ENCODE results near the gene DFFB.
"Not testable (repeated sequence)": the region's sequence is repeated elsewhere in the genome, so short reads cannot be mapped to it uniquely, and the experiment has no call there.

DFFB gene, protein sequence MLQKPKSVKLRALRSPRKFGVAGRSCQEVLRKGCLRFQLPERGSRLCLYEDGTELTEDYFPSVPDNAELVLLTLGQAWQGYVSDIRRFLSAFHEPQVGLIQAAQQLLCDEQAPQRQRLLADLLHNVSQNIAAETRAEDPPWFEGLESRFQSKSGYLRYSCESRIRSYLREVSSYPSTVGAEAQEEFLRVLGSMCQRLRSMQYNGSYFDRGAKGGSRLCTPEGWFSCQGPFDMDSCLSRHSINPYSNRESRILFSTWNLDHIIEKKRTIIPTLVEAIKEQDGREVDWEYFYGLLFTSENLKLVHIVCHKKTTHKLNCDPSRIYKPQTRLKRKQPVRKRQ
- 12.4 to 14.7 (median 14.4) reads per million in 3 donors for total RNA-seq

DNA sequence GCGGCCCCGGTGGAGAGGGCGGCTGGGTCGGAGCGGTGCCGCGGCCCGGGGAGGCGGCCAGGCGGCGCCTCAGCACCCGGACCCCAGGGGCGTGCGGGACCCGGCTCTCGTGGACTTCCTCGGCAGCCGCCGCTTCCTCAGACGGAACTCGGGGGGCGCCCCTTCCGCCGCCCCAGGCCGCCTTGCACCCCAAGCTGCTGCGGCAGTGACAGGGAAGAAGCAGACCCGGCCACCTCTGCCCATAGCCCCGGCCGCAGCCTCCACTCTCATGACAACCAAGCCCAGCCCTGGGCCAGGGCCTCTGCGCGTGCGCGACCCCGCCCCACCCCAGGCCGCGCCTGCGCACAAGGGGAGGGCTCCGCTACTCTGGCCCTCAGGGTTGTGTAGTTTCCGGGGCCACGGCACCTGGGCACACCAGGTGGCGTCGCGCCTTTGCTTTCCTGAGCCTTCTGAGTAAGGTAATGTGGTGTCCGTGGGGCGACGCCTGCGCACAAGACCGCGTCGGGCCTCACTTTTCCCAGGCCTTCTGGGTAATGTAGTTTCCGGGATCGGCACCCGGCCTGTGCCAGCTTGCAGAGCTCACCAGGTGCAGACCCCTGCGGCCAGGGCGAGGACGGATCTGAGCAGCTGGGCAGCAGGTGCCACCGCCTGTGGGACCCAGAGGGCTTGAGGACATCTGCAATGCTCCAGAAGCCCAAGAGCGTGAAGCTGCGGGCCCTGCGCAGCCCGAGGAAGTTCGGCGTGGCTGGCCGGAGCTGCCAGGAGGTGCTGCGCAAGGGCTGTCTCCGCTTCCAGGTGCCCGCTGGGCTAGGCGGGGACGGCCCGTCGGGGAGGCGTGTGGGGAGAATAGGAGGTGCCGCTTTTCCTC lies at the start of gene DFFB, which contains the start of gene CEP104:
Gene DFFB, plus strand, starts transcription at position 554 of the 868 bp plus-strand sequence. Its CDS starts 128 bp downstream, at position 682.
Gene CEP104, minus strand, starts transcription at position 289 of the 868 bp plus-strand sequence. CDS start 4,804 bp downstream, outside the sequence.
- peak within 1 kb of the TSS; percentile 71 for H3K27ac ChIP-seq (ENCODE audit: insufficient read depth, low read length, poor library complexity, severe bottlenecking)
- H3K36me3 ChIP-seq (ENCODE audit: control insufficient read depth, insufficient read depth, low read length): peaks cover 5% of the 10 kb centered on the region
- H3K27me3 ChIP-seq (replicated peaks; ENCODE audit: control insufficient read depth, insufficient read depth, low read length, poor library complexity, severe bottlenecking): no peaks in the 10 kb centered on the region
- peak; percentile 97 to 98 (median 98) for DNase-seq
- H3K4me3 ChIP-seq (ENCODE audit: insufficient read depth, low read depth, low read length, poor library complexity, severe bottlenecking): peak within 1 kb of the TSS; percentile 87
- H3K4me1 ChIP-seq (ENCODE audit: control insufficient read depth, insufficient read depth, low read length, poor library complexity, severe bottlenecking): peaks cover 20% of the 10 kb centered on the region
- no peaks in the 10 kb centered on the region for H3K9me3 ChIP-seq (ENCODE audit: control insufficient read depth, low read length)

DNA sequence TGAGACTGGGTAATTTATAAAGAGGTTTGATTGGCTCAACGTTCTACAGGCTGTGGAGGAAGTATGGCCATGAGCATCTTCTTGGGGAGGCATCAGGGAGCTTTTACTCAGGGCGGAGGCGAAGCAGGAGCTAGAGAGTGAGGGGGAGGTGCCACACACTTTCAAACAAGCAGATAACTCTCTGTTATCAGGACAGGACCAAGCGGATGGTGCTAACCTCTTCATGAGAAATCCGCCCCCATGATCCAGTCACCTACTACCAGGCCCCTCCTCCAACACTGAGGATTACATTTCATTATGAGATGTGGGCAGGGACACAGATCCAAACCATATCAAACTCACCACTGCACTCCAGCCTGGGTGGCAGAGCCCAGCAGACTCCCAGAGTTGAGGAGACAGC lies 49.5 kb upstream of the DFFB start:
- H3K9me3 ChIP-seq (ENCODE audit: control insufficient read depth, low read length): no peaks in the 10 kb centered on the region
- H3K4me1 ChIP-seq (ENCODE audit: control insufficient read depth, insufficient read depth, low read length, poor library complexity, severe bottlenecking): no peaks in the 10 kb centered on the region
- H3K36me3 ChIP-seq (ENCODE audit: control insufficient read depth, insufficient read depth, low read length): no peaks in the 10 kb centered on the region
- H3K27me3 ChIP-seq (replicated peaks; ENCODE audit: control insufficient read depth, insufficient read depth, low read length, poor library complexity, severe bottlenecking): no peaks in the 10 kb centered on the region
- no peak overlapping the region for H3K4me3 ChIP-seq (ENCODE audit: insufficient read depth, low read depth, low read length, poor library complexity, severe bottlenecking)
- no peak for DNase-seq
- no peak overlapping the region for H3K27ac ChIP-seq (ENCODE audit: insufficient read depth, low read length, poor library complexity, severe bottlenecking)

DNA sequence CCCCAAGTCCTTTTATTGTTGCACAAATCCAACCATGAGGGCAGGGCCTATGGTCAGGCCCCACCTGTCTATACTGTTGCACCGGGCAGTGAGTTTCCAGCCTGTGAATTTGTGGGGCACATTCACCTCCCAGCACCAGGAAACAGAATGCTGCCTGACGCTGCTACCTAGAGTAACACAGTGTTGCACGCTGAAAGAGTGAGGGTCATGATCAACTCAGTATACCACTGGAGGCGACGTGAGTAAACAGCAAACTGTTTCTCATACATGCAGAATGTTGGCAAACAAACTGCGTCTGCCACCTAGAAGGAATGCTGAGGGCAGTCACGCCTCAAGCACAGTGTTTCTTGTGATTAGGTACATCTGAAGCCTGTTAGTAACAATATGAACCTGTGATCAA lies 47.6 kb upstream of the DFFB start:
- no peaks in the 10 kb centered on the region for H3K9me3 ChIP-seq (ENCODE audit: control insufficient read depth, low read length)
- no peaks in the 10 kb centered on the region for H3K4me1 ChIP-seq (ENCODE audit: control insufficient read depth, insufficient read depth, low read length, poor library complexity, severe bottlenecking)
- no peaks in the 10 kb centered on the region for H3K27me3 ChIP-seq (replicated peaks; ENCODE audit: control insufficient read depth, insufficient read depth, low read length, poor library complexity, severe bottlenecking)
- no peak for DNase-seq
- no peak overlapping the region for H3K4me3 ChIP-seq (ENCODE audit: insufficient read depth, low read depth, low read length, poor library complexity, severe bottlenecking)
- no peak overlapping the region for H3K27ac ChIP-seq (ENCODE audit: insufficient read depth, low read length, poor library complexity, severe bottlenecking)
- peaks cover 5% of the 10 kb centered on the region for H3K36me3 ChIP-seq (ENCODE audit: control insufficient read depth, insufficient read depth, low read length)

DNA sequence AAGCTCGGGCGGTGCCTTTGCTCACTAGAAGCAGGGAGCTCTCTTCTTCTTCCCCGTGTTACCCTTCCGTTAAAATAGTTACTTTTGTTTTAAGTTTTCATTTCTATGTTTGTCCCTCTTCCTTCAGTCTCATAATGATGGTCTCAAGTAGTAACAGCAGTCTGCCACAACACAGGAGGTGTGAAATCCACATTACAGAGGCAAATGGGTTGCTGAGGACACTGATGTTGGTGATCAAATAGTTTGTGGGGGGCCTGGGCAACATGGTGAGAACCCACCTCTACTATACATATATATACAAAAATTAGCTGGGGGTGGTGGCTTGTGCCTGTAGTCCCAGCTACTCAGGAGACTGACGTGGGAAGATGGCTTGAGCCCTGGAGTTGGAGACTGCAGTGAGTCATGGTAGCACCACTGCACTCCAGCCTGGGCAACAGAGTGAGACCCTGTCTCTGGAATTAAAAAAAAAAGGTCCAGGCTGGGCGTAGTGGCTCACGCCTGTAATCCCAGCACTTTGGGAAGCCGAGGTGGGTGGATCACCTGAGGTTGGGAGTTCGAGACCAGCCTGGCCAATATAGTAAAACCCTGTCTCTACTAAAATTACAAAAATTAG lies 47.0 kb upstream of the DFFB start:
- not testable (repeated sequence) for H3K4me3 ChIP-seq (ENCODE audit: insufficient read depth, low read depth, low read length, poor library complexity, severe bottlenecking); H3K36me3 ChIP-seq (ENCODE audit: control insufficient read depth, insufficient read depth, low read length)

DNA sequence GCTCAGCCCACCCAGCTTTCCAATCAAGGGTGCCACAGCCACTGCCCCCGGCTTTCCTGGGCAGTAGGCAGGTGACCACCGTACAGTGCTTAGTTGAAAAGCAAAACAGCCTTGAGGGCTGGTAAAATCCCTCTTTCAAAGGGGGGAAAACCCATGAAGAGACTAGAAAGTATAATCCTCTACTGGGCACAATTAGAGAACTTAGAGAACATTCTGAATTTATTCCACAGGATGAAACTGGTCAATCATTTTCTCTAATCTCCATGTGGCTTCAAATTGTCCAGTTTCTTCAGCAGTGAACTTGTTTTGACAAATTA lies 45.7 kb upstream of the DFFB start:
- no peak overlapping the region for H3K27ac ChIP-seq (ENCODE audit: insufficient read depth, low read length, poor library complexity, severe bottlenecking)
- no peaks in the 10 kb centered on the region for H3K9me3 ChIP-seq (ENCODE audit: control insufficient read depth, low read length)
- H3K4me3 ChIP-seq (ENCODE audit: insufficient read depth, low read depth, low read length, poor library complexity, severe bottlenecking): no peak overlapping the region
- no peak for DNase-seq
- no peaks in the 10 kb centered on the region for H3K4me1 ChIP-seq (ENCODE audit: control insufficient read depth, insufficient read depth, low read length, poor library complexity, severe bottlenecking)
- no peaks in the 10 kb centered on the region for H3K27me3 ChIP-seq (replicated peaks; ENCODE audit: control insufficient read depth, insufficient read depth, low read length, poor library complexity, severe bottlenecking)
- H3K36me3 ChIP-seq (ENCODE audit: control insufficient read depth, insufficient read depth, low read length): peaks cover 5% of the 10 kb centered on the region

More for the DNA sequence above, 47.0 kb upstream of the DFFB start:
- H3K4me1 ChIP-seq (ENCODE audit: control insufficient read depth, insufficient read depth, low read length, poor library complexity, severe bottlenecking); H3K9me3 ChIP-seq (ENCODE audit: control insufficient read depth, low read length); H3K27me3 ChIP-seq (replicated peaks; ENCODE audit: control insufficient read depth, insufficient read depth, low read length, poor library complexity, severe bottlenecking); H3K27ac ChIP-seq (ENCODE audit: insufficient read depth, low read length, poor library complexity, severe bottlenecking); DNase-seq: not testable (repeated sequence)

DNA sequence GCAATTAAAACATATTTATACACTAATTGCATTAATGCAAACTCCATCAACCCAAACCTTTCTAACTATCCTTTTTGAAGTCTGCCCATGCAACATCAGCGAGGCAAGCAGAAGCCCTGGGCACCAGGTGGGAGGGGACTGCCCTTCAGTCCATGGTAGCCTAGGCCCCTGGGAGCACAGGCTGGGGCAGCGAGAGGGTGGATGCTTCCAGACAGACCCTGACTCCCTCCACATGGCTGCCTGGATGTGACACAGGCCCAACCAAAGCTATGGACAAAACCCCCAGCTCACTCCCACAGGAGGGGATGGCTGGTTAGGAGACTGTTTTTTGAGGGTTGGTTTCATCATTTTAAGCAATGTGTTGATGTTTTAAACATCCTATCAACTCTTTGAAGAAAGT lies 43.2 kb upstream of the DFFB start:
- no peak for DNase-seq
- no peaks in the 10 kb centered on the region for H3K9me3 ChIP-seq (ENCODE audit: control insufficient read depth, low read length)
- no peak overlapping the region for H3K4me3 ChIP-seq (ENCODE audit: insufficient read depth, low read depth, low read length, poor library complexity, severe bottlenecking)
- peaks cover 8% of the 10 kb centered on the region for H3K36me3 ChIP-seq (ENCODE audit: control insufficient read depth, insufficient read depth, low read length)
- no peaks in the 10 kb centered on the region for H3K27me3 ChIP-seq (replicated peaks; ENCODE audit: control insufficient read depth, insufficient read depth, low read length, poor library complexity, severe bottlenecking)
- H3K4me1 ChIP-seq (ENCODE audit: control insufficient read depth, insufficient read depth, low read length, poor library complexity, severe bottlenecking): no peaks in the 10 kb centered on the region
- H3K27ac ChIP-seq (ENCODE audit: insufficient read depth, low read length, poor library complexity, severe bottlenecking): no peak overlapping the region

DNA sequence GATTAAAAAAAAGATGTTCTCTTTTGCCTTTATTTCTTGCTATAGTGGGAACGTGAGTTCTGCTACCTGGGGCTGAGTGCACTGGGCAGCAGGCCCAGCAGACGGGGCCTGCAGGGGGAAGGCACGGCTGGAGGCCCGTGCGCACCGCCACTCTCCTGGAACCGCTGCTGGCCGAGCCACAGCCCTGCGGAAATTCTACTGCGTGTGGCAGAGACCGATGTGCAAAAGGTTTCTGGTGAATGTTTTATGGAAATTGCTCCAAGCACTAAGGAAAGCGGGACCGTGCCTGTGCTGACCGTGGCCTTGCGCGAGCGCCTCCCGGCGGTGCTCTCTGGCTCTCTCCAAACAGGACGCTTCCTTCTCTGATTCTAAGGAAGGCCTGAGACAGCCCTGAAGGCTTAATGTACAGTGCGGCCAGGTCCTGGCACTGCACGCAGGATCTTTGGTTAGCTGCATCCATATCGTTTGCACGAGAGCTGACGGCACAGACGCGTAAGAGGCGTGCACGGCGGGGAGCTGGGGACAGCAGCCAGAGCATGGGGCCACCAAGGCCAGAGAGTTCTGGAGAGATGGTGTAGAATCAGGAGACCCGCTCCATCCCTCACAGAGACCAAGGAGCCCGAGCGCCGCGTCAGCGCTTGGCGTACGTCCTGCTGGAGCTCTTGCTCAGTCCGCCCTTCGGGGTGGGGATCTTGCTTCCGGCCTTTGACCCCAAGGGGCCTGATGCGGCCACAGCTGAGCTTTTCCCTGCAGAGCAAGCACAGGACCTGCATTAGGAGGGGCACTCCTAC lies 42.3 kb upstream of the DFFB start:
- no peak overlapping the region for H3K27ac ChIP-seq (ENCODE audit: insufficient read depth, low read length, poor library complexity, severe bottlenecking)

DNA sequence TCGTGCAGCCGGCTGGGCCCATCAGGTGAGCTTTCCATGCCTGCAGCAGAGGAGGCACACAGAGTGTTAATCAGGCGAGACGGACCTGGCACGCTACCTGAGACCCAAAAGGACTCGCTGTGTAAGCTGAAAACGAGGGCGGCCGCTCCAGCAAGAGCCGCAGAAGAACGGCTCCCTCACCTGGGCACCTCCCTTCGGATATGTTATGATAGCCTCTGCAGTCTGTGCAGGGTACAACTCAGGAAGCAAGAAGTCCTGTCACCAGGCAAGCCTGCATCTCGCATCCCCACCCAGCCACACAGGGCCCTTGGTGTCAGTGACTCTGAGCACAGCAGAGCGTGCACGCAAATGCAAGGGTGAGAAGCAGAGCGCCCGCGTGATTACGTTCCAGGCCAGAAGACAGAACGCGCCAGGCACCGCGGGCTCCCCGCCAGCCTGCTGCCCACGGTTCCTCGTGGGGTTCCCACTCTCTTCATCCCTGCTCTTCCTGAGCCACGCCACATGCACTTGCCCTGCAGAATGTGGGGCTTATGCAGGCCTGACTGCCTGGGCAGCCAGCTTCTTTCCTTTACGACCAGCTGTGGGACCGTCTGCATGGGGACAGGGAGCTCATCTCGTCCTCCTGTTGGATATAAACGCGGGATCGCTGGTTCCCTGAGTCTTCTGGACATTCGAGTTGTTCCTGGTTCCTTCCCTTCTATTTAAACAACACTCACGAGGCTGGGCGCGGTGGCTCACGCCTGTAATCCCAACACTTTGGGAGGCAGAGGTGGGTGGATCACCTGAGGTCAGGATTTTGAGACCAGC lies 40.7 kb upstream of the DFFB start:
- Histone ChIP-seq H3K36me3 (ENCODE audit: control insufficient read depth, insufficient read depth, low read length) (peaks cover 20% of the 10 kb centered on the region), H3K9me3 (ENCODE audit: control insufficient read depth, low read length) (no peaks in the 10 kb centered on the region), H3K27me3 (replicated peaks; ENCODE audit: control insufficient read depth, insufficient read depth, low read length, poor library complexity, severe bottlenecking) (no peaks in the 10 kb centered on the region), H3K4me3 (ENCODE audit: insufficient read depth, low read depth, low read length, poor library complexity, severe bottlenecking) (no peak overlapping the region), H3K4me1 (ENCODE audit: control insufficient read depth, insufficient read depth, low read length, poor library complexity, severe bottlenecking) (no peaks in the 10 kb centered on the region), H3K27ac (ENCODE audit: insufficient read depth, low read length, poor library complexity, severe bottlenecking) (no peak overlapping the region)
- DNase-seq: no peak

More for the DNA sequence above, 42.3 kb upstream of the DFFB start:
- H3K9me3 ChIP-seq (ENCODE audit: control insufficient read depth, low read length): no peaks in the 10 kb centered on the region
- no peak overlapping the region for H3K4me3 ChIP-seq (ENCODE audit: insufficient read depth, low read depth, low read length, poor library complexity, severe bottlenecking)
- no peak for DNase-seq
- H3K4me1 ChIP-seq (ENCODE audit: control insufficient read depth, insufficient read depth, low read length, poor library complexity, severe bottlenecking): no peaks in the 10 kb centered on the region
- H3K27me3 ChIP-seq (replicated peaks; ENCODE audit: control insufficient read depth, insufficient read depth, low read length, poor library complexity, severe bottlenecking): no peaks in the 10 kb centered on the region
- peaks cover 11% of the 10 kb centered on the region for H3K36me3 ChIP-seq (ENCODE audit: control insufficient read depth, insufficient read depth, low read length)
